Fibroblast of skin of right quadriceps (primary cell): ENCODE measurements around the gene CLCN7.
A peak's percentile ranks its signal among the peaks of the same experiment; 100 is the strongest.

Experiments used
- DNase-seq: peaks from one replicate; pipeline ENCODE4 v3.0.0-alpha.2; 2013

The CLCN7 gene

DNA sequence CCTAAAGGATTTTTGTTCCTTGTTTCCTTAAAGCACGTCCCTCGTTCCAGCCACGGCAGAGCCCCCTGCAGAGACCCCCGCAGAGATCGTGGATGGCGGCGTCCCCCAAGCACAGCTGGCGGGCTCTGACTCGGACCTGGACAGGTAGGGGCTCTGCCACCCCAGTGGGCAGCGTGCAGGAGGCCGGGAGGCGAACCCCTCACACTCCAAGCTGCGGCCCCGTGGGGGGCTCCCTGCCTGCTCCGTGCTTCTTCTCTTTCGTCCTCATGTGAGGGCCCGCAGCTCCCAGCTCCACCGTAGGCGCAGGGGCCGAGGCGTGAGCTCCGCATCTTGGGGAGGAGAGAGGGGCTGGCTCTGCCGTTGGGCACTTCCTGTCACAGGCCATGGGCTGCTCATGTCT lies 26.8 kb upstream of the CLCN7 start:
- DNase-seq = no peak

DNA sequence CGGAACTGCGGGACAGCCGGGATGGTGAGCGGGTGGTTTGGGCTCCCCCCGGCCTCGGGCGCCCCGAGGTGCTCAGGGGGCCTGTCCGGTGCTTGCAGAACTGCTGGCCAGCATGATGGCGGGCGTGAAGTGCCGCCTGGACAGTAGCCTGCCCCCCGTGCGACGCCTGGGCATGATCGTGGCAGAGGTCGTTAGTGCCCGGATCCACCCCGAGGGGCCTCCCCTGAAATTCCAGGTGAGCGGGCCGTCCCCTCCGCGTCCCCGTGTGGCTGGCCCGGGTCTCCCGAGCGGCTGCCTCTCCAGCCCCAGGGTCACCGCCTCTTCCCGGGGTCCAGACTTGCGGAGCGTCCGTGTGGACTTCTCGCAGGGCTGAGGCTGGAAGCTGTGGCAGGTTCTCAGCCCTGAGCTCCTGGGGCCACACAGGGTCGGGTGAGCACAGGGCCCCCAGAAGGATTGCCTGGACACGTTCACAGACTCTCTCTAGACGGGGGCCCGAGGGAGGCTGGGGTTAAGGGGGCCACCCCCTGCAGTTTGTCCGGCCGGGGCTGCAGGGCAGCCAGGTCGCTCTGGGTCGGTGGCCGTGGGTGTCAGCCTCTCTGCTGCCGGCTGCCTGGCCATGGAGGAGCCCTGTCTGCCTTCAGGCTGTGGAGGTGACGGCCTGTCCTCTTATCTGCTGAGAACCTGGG lies 25.8 kb upstream of the CLCN7 start:
- DNase-seq = no peak

DNA sequence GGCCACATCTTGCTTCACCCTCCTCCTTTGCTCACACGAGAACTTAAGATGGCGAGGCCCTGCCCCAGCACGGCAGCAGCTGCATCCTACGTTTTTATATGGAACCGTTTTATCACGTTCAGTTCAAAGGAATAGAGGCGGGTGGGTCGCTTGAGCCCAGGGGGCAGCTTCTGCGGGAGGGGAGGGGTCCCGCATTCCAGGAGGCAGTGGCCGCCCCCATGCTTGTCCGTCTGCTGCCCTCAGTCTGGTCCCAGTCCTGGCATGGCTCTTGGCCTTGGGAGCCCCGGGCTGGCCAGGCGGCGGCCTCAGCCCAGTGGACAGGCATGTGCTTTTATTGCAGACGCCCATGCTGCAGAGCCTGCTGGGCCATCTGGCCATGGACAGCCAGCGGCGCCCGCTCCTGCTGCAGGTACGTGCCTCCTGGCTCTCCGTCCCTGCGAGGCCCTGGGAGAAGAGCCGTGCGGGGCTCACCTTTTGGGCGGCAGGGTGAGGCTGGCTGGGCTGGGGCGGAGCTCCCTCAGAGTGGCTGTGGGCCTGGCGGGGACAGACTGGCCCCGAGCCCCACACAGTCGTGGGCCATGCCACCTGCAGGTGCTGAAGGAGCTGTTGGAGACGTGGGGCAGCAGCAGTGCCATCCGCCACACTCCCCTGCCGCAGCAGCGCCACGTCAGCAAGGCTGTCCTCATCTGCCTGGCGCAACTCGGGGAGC lies 25.1 kb upstream of the CLCN7 start:
- no peak for DNase-seq

DNA sequence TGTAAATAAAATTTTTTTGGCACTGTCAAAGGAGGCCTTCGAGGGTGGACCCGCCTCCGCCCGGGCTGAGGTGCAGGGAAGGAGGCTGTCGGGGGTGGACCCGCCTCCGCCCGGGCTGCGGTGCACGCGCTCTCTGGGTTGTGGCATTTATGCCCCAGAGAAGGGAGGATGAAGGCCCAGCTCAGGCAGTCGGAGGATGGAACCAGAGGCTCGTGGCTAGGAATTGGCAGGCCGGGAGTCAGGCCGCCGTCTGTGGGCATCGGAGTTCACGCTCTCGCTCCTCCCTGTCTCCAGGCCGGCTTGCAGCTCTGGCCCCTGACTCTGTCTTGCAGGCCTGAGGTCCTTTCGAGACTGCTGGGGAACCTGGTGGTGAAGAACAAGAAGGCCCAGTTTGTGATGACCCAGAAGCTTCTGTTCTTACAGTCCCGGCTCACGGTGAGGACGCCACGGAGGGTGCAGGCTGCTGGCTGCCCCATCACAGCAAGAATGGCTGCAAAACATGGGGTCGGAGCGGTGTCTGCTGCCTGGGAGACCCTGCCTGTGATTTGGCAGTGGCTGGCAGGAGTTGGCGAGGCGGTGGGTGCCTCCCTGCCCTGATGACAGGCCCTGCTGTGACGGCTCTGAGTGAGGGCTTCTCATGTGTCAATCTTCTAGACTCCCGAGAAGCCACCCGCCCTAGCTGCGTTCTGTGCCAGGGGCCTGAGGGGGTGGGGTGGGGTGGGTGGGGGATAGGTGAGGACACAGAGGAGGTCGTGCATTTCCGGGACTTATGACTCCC lies 24.3 kb upstream of the CLCN7 start:
- DNase-seq = no peak

DNA sequence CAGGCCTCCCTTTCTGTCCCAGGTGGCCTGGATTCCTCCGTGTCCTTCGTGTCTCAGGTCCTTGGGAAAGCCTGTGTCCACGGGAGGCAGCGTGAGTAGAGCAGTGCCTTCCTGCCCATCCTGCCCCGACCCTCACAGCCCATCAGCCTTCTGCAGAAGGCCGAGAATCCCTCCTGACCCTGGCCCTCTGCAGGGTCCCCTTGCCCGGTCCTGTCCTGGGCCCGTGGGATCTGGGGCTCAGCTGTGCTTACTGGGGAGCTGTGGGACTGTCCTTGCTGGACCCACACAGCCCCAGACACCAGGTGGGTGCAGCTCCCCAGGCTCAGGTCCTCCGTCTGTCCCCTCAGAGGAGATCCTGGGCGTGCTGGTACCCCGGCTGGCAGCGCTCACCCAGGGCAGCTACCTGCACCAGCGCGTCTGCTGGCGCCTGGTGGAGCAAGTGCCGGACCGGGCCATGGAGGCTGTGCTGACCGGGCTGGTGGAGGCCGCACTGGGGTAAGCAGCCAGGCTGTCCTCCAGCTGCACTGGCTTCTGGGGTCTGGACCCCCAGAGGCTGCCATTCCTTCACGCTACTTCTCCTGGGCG lies 22.3 kb upstream of the CLCN7 start:
- DNase-seq = no peak

DNA sequence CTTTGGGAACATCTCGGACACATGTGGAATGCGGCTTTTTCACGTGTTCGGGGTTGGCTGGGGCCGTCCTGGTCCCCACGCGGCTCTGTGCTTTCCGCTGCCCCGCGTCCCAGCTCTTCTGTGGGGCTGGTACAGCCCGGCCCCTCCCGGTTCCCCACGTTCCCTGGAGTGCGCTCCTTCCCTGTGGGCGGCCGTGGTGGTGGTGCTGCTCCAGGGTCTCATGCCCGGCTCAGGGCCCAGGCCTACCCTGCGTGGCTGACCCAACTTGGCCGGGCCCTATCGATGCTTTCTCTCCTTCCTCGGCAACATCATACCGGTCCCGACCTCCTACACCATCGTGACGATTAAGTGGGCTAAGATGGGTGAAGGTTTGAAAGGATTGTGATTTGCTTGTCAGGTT lies 21.6 kb upstream of the CLCN7 start:
- DNase-seq = no peak

DNA sequence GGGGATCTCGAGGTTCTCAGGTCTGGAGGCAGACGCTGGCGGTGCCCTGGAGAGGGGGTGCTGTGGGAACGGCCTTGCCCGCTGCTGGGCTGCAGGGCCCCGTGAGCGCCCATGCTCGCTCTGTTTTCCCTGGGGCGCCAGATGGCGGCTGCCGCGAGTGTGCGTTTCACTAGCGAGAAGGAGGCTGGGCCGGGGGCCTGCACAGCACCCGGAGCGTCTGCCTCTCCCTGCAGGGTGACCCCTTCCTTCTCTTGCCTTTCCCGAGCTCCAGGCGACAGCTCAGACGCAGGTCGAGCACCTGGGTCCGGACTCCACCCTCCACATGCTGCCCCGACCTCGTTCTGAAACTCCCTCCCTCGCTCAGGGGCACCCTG lies 21.0 kb upstream of the CLCN7 start:
- no peak for DNase-seq

DNA sequence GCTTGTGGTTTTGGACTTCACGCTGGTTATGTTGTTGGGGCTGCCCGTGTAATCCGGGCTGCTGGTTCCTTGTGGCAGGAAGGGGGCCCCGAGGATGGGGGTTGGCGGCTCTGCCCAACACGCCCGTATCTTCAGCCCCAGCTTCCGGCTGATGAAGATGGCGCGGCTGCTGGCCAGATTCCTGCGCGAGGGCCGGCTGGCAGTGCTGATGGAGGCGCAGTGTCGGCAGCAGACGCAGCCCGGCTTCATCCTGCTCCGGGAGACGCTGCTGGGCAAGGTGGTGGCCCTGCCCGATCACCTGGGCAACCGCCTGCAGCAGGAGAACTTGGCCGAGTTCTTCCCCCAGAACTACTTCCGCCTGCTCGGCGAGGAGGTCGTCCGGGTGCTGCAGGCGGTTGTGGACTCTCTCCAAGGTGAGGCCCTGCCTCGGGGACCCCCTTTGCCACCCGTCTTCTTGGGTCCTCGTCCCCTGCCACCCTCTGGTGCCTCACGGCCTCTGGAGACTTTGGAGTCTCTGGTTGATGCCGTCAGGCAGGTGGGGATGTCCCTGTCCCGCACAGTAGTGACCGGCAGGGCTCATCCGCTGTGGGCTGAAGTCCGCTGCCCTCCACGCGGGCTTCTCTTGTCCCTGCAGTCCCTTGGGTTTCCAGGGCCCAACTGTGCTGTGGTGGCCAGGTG lies 20.5 kb upstream of the CLCN7 start:
- DNase-seq = no peak

DNA sequence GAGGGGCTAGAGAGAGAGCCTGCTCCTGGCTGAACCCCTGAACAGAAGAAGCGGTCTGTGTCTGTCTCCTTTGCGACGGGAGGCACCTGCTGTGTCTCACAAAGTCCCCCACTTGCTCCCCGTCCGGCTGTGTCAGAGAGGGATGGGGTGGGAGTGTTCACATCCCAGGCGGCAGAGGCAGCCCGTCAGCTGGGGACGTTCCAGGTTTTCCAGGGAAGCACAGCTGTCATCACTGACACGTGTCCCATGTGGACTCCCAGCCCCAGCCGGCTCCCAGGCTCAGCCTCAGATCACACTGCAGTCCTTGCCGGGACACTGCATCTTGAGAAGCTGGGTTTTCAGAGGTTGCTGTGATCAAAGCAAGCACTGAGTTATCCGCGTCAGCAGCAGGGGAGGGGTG lies 19.9 kb upstream of the CLCN7 start:
- peak; percentile 9 for DNase-seq

DNA sequence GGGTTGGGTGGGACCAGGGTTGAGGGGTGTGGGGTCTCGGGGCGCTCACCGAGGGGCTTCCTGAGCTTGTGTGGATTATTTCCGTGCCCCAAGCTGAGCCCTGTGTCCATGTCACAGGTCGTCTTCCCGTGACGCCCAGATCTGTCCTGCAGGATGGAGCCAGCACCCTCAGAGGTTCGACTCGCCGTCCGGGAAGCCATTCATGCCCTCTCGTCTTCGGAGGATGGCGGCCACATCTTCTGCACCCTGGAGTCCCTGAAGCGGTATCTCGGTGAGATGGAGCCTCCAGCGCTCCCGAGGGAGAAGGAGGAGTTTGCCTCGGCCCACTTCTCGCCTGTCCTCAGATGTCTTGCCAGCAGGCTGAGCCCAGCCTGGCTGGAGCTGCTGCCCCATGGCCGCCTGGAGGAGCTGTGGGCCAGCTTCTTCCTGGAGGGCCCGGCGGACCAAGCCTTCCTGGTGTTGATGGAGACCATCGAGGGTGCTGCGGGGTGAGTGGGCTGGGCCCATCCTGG lies 19.4 kb upstream of the CLCN7 start:
- peak; percentile 60 for DNase-seq

DNA sequence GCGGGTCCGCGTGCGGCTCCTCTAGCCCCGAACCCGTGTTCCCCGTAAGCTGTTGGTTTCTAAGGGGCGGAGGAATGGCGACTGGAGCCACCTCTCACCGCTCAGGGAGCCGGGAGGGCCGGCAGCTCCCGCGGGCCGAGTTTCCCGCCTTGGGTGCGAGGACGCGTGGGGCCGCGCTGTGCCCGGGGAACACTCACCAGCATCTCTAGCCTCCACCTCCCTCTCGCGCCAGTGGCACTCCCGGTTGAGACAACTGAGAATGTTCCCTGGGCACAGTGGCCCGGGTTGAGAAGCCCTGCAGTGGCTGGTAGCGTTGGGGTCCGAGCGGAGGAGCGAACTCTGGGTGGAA lies 18.9 kb upstream of the CLCN7 start:
- peak; percentile 17 for DNase-seq

DNA sequence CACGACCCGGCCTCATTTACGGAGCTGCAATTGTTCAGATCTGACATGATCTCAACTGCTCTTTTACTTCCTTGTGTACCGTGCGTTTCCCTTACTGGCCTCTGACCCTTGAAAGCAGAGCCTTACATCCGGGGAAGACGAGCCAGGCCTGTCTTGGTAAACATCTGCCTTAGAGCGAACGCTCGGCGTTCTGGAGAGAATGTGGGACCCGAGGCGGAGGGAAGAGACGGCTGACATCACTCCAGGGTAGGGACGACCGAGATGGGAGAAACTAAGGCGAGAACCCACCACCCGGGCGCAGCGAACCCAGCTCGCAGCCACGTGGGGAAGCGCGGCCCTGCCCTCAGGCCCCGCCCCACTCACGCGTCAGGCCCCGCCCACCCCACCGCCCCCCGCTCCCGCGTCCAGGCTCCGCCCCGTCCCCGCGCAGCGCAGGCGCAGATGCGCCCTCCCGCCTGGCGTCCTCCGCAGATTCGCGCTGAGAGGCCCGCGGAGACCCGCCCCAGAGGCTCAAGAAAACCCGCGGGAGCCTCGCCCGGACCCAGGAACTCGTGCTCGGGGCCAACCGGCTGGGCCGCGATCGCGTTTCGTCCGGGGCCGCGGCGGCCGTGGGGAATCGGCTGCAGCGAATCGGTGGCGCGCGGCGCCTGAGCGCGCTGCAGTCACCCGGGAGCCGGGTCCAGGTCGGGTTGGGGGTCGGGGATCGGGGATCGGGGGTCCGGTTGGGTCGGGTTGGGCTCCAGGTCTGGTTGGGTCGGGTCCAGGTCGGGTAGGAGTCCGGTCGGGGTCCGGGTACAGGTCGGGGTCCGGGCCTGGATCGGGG lies 18.3 kb upstream of the CLCN7 start, which contains the start of gene TELO2:
TSS of gene TELO2 (plus strand) at position 438 of the 823 bp plus-strand sequence. CDS start 922 bp downstream, outside the sequence.
- DNase-seq = peak; percentile 76

DNA sequence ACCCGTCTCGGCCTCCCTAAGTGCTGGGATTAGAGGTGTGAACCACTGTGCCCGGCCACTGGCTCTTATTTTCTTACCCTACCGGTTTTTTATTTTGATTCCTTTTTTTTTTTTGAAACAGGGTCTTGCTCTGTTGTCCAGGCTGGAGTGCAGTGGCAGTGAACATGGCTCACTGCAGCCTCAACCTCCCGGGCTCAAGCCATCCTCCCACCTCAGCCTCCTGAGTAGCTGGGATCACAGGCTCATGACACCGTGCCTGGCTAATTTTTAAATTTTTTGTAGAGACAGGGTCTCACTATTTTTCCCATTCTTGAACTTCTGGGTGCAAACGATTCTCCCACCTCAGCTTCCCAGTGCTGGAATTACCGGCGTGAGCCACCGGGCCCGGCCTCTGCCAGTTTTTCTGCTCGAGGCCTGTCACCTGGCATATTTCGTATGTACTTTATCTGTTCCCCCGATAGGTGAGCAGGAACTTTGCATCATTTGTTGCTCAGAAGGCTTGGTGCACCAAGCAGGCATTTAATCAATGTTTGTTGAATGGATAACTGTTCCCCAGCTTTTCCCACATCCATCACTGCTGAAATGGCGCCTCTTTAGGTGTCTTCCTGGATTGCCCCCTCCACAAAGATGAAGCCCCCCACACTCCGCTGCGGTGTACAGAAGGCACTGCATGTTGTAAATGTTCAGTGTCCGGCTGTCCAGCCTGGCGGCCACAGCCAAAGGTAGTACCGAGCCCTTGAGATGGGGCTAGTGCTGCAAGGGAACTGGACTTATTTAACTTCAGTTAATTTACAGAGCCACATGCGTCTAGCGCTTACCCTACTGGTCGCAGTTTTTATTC lies 17.5 kb upstream of the CLCN7 start:
- no peak for DNase-seq

DNA sequence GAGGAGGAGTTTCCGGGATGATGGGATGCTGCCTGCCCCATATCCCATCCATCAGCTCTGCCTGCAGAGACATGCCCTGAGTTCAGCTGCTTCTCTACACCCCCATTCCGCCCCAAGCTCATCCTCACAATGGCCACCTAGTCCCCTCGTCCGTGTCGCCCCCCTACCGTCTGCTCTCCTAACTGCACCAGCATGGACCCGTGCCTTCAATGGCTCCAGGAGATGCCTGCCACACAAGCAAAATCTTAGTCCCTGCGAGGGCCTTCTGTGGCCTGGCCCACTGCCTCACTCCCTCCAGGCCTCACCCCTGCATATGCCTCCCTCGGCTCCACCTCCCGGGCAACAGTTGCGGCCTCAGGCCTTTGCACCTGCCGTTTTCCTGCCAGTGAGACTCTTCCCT lies 16.5 kb upstream of the CLCN7 start:
- DNase-seq = no peak

DNA sequence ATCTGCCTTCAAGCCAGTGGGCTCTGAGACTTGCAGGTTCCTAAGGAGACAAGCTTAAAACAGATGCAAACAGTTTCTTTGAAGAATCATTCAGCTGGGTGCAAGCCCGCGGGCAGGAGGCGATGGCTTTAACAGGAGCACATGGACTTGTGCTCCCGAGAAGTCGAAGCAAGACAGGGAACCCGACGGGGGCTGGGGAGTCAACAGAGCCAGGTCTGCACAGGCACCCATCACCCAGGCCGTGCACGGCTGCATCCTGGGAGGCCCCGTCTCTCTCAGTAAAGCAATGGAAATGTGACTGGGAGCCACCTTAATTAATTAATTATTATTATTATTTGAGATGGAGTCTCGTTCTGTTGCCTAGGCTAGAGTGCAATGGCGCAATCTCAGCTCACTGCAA lies 14.2 kb upstream of the CLCN7 start:
- DNase-seq = no peak

DNA sequence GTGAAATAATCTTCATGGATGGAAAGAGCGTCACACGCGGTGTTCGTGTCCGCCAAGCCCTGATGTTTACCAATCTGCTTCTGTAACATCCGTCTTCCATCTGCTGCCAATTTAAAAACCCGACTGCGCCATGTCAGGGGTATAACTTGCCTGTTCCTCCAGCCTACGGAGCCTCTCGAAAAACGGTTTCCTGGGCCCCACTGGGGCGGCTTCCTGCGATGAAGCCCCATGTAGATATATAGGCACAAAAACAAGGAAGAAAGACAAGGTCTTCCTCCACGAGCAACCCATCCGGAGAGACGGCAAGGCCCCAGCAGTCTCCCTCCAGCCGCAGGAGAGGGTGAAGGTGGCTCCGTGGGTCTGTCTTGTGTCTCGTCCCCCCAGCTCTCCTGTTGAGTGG lies 13.8 kb upstream of the CLCN7 start, which contains the start of gene PTX4:
TSS of gene PTX4 (minus strand) at position 326 of the 400 bp plus-strand sequence. CDS start at position 291, 35 bp downstream.
- DNase-seq = no peak

DNA sequence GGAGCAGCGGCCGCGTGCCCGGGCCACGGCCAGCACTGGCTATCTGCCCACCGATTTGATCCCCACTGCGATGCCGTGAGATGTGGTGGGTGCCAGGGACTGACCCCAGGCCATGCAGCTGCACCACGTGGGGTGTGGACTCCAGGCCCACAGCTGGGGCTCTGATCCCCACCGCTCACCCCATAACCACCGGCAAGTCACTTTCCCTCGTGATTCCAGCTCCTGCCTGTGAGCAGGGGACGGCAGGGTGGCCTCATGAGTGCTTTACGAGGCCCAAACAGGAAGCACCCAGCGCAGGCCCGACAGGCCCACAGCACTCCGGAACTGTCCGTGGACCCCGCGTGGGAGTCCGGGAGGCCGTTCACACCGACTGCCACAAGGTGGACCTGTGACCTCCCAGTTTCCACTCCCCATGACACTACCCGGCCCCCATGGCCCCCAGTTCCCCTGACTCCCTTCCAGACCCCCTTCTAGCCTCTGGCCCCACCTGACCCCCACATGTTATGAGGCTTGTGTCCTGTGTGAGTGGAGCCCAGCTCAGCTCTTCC lies 13.3 kb upstream of the CLCN7 start:
- no peak for DNase-seq

DNA sequence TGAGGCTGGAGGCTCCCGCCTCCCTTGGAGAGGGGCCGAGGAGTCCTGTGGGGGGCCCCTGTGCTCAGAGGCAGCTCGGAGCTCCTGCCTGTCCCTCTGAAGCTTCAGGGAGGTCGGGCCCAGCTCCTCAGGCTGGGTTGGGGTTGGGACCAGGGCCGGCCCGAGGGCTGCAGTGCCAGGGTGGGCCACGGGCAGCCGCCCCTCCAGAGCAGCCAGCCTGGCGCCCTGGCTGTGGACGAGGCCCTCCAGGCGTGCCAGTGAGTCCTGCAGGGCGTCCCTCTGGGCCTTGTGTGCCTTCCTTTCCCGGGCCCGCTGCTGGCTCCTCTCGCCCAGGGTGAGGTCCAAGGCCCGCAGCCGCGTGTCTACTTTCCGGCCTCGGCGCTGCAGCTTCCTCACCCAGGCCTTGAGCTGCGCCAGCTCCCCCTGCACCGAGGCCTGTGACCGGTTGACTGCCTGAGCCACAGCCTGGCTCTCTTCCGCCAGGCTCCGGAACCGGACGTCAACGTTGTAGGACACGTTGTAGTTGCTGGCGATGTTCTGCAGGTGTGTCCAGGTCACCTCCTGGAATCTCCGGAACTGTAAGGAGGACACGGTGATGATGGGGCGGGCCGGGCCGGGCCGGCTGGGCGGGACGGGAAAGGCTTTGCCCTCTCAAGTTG lies 12.7 kb upstream of the CLCN7 start:
- DNase-seq = no peak

DNA sequence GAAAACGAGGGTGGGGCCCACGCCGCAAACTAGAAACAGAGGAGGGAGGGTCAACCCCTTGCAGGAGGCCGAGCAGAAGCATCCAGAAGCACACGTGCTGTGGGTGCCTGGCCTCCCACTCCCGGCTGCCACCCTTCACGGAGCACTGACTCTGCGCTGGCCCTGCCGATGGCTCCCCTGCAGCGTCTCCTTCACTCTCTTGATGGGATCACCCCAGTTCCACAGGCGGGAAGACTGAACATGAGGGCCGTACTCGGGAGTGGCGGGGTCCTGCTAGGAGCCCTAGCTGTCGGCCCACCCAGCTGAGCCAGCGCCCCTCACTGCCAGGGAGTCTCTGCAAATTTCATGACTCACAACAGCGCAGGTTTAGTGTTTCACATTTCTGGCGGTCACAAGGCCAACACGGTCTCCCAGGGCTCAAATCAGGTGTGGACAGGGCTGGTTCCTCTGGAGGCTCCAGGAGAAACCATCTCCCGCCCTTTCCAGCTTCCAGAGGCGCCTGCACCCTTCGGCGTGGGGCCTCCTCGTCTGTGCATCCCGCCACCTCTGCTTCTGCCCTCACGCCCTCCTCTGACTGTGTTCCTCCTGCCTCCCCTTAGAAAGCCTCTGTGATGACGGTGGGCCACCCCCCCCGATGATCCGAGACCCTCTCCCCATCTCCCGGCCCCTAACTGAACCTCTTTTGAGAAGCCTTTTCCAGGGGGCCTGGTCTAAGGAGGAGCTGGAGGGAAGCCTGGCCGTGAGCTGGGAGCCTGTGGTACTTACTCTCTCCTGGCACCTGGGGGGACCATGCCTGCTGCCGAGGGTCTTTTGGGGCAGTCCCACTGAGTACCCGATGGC lies 11.9 kb upstream of the CLCN7 start:
- DNase-seq = no peak
